ENCODE results near the gene DAPK2.

Gene DAPK2

DNA sequence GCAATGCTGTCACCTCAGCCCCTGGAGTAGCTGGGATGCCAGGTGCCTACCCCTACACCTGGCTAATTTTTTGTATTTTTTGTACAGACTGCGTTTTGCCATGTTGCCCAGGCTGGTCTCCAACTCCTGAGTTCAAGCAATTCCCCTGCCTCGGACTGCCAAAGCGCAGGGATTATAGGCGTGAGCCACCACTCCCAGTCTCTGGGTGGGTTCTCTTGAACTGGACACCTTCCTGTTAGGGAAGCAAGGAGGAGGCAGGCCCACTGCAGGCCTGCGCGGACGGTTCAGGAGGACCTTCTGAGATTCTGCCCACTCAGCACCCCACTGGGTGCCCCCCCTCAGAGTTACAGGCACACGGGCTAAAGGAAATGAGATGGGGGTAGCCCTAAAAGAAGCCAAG, 138.8 kb downstream of the DAPK2 start:
- H3K9ac ChIP-seq (ENCODE audit: low read length), result no peak overlapping the region
- H3K4me3 ChIP-seq (ENCODE audit: low read length), result no peak overlapping the region
- 0 out of 2 replicates have a peak, but pooled peaks cover 7% of the 10 kb centered on the region for H3K4me1 ChIP-seq (ENCODE audit: low read length)
- H4K20me1 ChIP-seq (ENCODE audit: insufficient read depth, low read length), result no peaks in the 10 kb centered on the region
- no peak for DNase-seq
- no peaks in the 10 kb centered on the region for H3K36me3 ChIP-seq (replicated peaks; ENCODE audit: insufficient read depth, low read length)
- no peak overlapping the region for H3K27ac ChIP-seq (ENCODE audit: low read length)
- no peaks in the 10 kb centered on the region for H3K9me2 ChIP-seq (replicated peaks; ENCODE audit: insufficient read depth, low read length)
- no peaks in the 10 kb centered on the region for H3K27me3 ChIP-seq (replicated peaks; ENCODE audit: insufficient read depth, low read length)
- H3K9me3 ChIP-seq (replicated peaks; ENCODE audit: insufficient read depth, low read length), result no peaks in the 10 kb centered on the region
- no peak overlapping the region for H3K4me2 ChIP-seq (ENCODE audit: low read depth, low read length)
- no peak for TF ChIP-seq EZH2 (optimal IDR thresholded peaks at IDR 0.05; ENCODE audit: low read depth, low read length)
- TF ChIP-seq EZH2phosphoT487 (IDR thresholded peaks at IDR 0.05; ENCODE audit: low read length), result no peak
- TF ChIP-seq, protein P1, sequence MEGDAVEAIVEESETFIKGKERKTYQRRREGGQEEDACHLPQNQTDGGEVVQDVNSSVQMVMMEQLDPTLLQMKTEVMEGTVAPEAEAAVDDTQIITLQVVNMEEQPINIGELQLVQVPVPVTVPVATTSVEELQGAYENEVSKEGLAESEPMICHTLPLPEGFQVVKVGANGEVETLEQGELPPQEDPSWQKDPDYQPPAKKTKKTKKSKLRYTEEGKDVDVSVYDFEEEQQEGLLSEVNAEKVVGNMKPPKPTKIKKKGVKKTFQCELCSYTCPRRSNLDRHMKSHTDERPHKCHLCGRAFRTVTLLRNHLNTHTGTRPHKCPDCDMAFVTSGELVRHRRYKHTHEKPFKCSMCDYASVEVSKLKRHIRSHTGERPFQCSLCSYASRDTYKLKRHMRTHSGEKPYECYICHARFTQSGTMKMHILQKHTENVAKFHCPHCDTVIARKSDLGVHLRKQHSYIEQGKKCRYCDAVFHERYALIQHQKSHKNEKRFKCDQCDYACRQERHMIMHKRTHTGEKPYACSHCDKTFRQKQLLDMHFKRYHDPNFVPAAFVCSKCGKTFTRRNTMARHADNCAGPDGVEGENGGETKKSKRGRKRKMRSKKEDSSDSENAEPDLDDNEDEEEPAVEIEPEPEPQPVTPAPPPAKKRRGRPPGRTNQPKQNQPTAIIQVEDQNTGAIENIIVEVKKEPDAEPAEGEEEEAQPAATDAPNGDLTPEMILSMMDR (IDR thresholded peaks at IDR 0.05; ENCODE audit: low read length), result no peak
- H3F3A ChIP-seq (ENCODE audit: insufficient read depth, low read length), result no peaks in the 10 kb centered on the region
- no peak overlapping the region for H2AFZ ChIP-seq (ENCODE audit: low read length)
- no peaks in the 10 kb centered on the region for H3K79me2 ChIP-seq (ENCODE audit: low read length)

DNA sequence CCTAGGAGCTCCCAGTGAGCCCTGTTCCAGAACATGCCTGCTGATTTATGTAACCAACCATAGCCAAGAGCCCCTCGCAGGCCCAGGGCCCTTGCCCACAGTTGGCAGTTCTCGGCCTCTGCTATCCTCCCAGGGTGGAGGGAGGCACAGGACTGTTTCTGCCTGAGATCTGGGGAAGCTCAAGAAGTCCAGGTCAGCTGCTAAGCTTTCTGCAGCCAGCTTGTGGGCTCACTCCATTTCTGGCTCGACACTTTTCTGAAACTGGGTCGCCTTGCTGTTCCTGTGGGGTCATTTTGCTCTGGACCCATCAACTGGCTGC, 140.1 kb downstream of the DAPK2 start:
- H3K9ac ChIP-seq (ENCODE audit: low read length), result no peak overlapping the region
- H3K4me1 ChIP-seq (ENCODE audit: low read length), result 0 out of 2 replicates have a peak, but pooled peaks cover 7% of the 10 kb centered on the region
- no peak overlapping the region for H3K27ac ChIP-seq (ENCODE audit: low read length)
- H4K20me1 ChIP-seq (ENCODE audit: insufficient read depth, low read length), result no peaks in the 10 kb centered on the region
- H3K9me2 ChIP-seq (replicated peaks; ENCODE audit: insufficient read depth, low read length), result no peaks in the 10 kb centered on the region
- no peaks in the 10 kb centered on the region for H3F3A ChIP-seq (ENCODE audit: insufficient read depth, low read length)
- H3K79me2 ChIP-seq (ENCODE audit: low read length), result no peaks in the 10 kb centered on the region
- H3K9me3 ChIP-seq (replicated peaks; ENCODE audit: insufficient read depth, low read length), result no peaks in the 10 kb centered on the region
- no peak overlapping the region for H3K4me2 ChIP-seq (ENCODE audit: low read depth, low read length)
- no peak overlapping the region for H2AFZ ChIP-seq (ENCODE audit: low read length)
- H3K4me3 ChIP-seq (ENCODE audit: low read length), result no peak overlapping the region
- TF ChIP-seq, protein P1 (IDR thresholded peaks at IDR 0.05; ENCODE audit: low read length), result no peak
- TF ChIP-seq EZH2 (optimal IDR thresholded peaks at IDR 0.05; ENCODE audit: low read depth, low read length) (no peak), EZH2phosphoT487 (IDR thresholded peaks at IDR 0.05; ENCODE audit: low read length) (no peak)
- H3K27me3 ChIP-seq (replicated peaks; ENCODE audit: insufficient read depth, low read length), result no peaks in the 10 kb centered on the region
- H3K36me3 ChIP-seq (replicated peaks; ENCODE audit: insufficient read depth, low read length), result no peaks in the 10 kb centered on the region
- DNase-seq, result no peak

DNA sequence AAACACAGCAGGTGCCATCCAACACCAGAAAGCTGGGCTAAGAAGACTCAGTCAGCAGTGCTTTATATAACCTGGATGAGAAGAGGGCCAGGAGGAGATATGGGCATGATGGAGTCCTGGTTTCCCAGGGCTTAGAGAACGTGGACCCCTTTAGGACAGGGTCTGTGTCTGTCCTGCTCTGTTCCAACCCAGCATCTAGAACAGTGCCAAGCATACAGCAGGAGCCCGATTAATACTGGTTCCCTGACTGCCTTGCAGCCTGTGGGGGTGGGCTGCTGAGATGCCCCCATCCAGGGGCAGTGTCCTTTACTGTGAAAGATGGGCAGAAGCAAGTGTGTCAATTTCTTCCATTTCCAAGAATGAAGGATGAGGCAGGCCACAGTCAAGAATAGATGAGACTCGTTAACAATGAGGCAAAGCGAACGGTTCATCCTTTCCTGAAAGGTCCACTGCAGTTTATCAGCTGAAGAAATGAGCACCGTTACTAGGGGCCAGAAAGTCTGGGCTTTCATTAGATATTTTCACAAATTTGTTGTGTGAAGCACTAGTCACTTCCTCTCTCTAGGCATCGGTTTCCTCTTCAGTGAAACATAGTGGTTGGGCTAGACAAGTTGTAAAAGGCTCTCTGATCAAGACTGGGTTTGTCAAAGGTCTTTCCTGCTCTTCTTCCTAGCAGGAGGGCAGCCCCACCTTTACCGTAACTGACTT, 140.6 kb downstream of the DAPK2 start:
- TF ChIP-seq EZH2phosphoT487 (IDR thresholded peaks at IDR 0.05; ENCODE audit: low read length), result no peak
- TF ChIP-seq, protein P1 (IDR thresholded peaks at IDR 0.05; ENCODE audit: low read length), result no peak
- TF ChIP-seq EZH2 (optimal IDR thresholded peaks at IDR 0.05; ENCODE audit: low read depth, low read length), result no peak
- no peak for DNase-seq

More for the DNA sequence above, 140.6 kb downstream of the DAPK2 start:
- Histone ChIP-seq H2AFZ (ENCODE audit: low read length) (no peak overlapping the region), H3K9ac (ENCODE audit: low read length) (no peak overlapping the region), H3K79me2 (ENCODE audit: low read length) (no peaks in the 10 kb centered on the region), H3K36me3 (replicated peaks; ENCODE audit: insufficient read depth, low read length) (no peaks in the 10 kb centered on the region), H3K27me3 (replicated peaks; ENCODE audit: insufficient read depth, low read length) (no peaks in the 10 kb centered on the region), H3K9me2 (replicated peaks; ENCODE audit: insufficient read depth, low read length) (no peaks in the 10 kb centered on the region), H3K9me3 (replicated peaks; ENCODE audit: insufficient read depth, low read length) (no peaks in the 10 kb centered on the region), H3K4me1 (ENCODE audit: low read length) (0 out of 2 replicates have a peak, but pooled peaks cover 7% of the 10 kb centered on the region), H3K4me3 (ENCODE audit: low read length) (no peak overlapping the region), H3K4me2 (ENCODE audit: low read depth, low read length) (no peak overlapping the region), H3F3A (ENCODE audit: insufficient read depth, low read length) (no peaks in the 10 kb centered on the region), H4K20me1 (ENCODE audit: insufficient read depth, low read length) (no peaks in the 10 kb centered on the region), H3K27ac (ENCODE audit: low read length) (no peak overlapping the region)
